Ishikawa (cell line): Measurements from ENCODE around the gene MIPOL1.

Source experiments
- MAX ChIP-seq: IDR thresholded peaks from 2 replicates; pipeline ENCODE4 v1.6.1; 2012
- NFIC ChIP-seq: IDR thresholded peaks from 2 replicates; pipeline ENCODE4 v1.6.1; 2012
- YY1 ChIP-seq: IDR thresholded peaks from 2 replicates; pipeline ENCODE4 v1.6.1; 2012; ENCODE audit warnings: low read depth
- ZBTB7A ChIP-seq: IDR thresholded peaks from 2 replicates; pipeline ENCODE4 v1.6.1; 2012; ENCODE audit warnings: low read depth

GRCh38 chr14:37491076-37491475 is 293.3 kb downstream of the MIPOL1 start:
- TF ChIP-seq YY1 = no peak
- TF ChIP-seq MAX = no peak
- TF ChIP-seq NFIC = no peak
- TF ChIP-seq ZBTB7A = no peak
